Endothelial cell (in vitro differentiated cells): ENCODE results near the gene SORCS2. TPM values are rescaled to one million over a fixed set of nuclear protein-coding genes. Genes with fewer than 3 reads are reported as not detected.

Experiments
- DNase-seq: peaks from one replicate; pipeline ENCODE4 v3.0.0; 2021; ENCODE audit warnings: low spot score
- H3K27ac Mint-ChIP-seq: one replicate; pipeline ENCODE4 v1.8.0; 2021; ENCODE audit warnings: mixed read lengths, inconsistent platforms; ENCODE audit not compliant: unreplicated experiment
- H3K27me3 Mint-ChIP-seq: one replicate; pipeline ENCODE4 v1.8.0; 2021; ENCODE audit warnings: mild to moderate bottlenecking, moderate library complexity, mixed read lengths, inconsistent platforms; ENCODE audit not compliant: unreplicated experiment
- H3K36me3 Mint-ChIP-seq: one replicate; pipeline ENCODE4 v1.8.0; 2021; ENCODE audit warnings: mild to moderate bottlenecking, low read depth, mixed read lengths, inconsistent platforms; ENCODE audit not compliant: unreplicated experiment
- H3K4me1 Mint-ChIP-seq: one replicate; pipeline ENCODE4 v1.8.0; 2021; ENCODE audit warnings: mild to moderate bottlenecking, mixed read lengths, inconsistent platforms; ENCODE audit not compliant: unreplicated experiment
- H3K4me3 Mint-ChIP-seq: one replicate; pipeline ENCODE4 v1.8.0; 2021; ENCODE audit warnings: mild to moderate bottlenecking, mixed read lengths, inconsistent platforms; ENCODE audit not compliant: unreplicated experiment
- H3K9me3 Mint-ChIP-seq: one replicate; pipeline ENCODE4 v1.8.0; 2021; ENCODE audit warnings: mixed read lengths, inconsistent platforms; ENCODE audit not compliant: unreplicated experiment
- CTCF ChIP-seq: fragments of 200-600 bp; sonication (generic); IDR thresholded peaks from one replicate; pipeline ENCODE4 v1.5.0; 2021; ENCODE audit warnings: antibody characterized with exemption; ENCODE audit not compliant: unreplicated experiment
- total RNA-seq: library from RNA; stranded (reverse); fragmentation: NEBNext Ultra II Directional; extraction: Animal tissue kit (Norgen Biotek cat#: 25700); gene quantifications from one replicate; pipeline ENCODE4 v1.2.1, GENCODE V29; 2021; ENCODE audit not compliant: unreplicated experiment

Gene SORCS2
- total RNA-seq, 1 donor from 2014 or later: 1.3 TPM

GRCh38 chr4:7353046-7353790 lies 160.9 kb downstream of the SORCS2 start:
- H3K27ac Mint-ChIP-seq: no peak overlapping the region
- no peak overlapping the region for H3K4me3 Mint-ChIP-seq
- no peaks in the 10 kb centered on the region for H3K36me3 Mint-ChIP-seq
- peaks cover 3% of the 10 kb centered on the region for H3K27me3 Mint-ChIP-seq
- H3K9me3 Mint-ChIP-seq: no peaks in the 10 kb centered on the region
- TF ChIP-seq CTCF: no peak
- no peak for DNase-seq
- H3K4me1 Mint-ChIP-seq: no peaks in the 10 kb centered on the region

GRCh38 chr4:7353846-7354610 lies 161.7 kb downstream of the SORCS2 start:
- Mint-ChIP-seq H3K4me1 (no peaks in the 10 kb centered on the region), H3K27ac (no peak overlapping the region), H3K9me3 (no peaks in the 10 kb centered on the region), H3K4me3 (no peak overlapping the region), H3K27me3 (peaks cover 3% of the 10 kb centered on the region), H3K36me3 (no peaks in the 10 kb centered on the region)
- no peak for DNase-seq
- TF ChIP-seq CTCF: no peak

- Mint-ChIP-seq H3K36me3 (no peaks in the 10 kb centered on the region), H3K4me3 (no peak overlapping the region)
These were observed 162.6 kb downstream of the SORCS2 start for GRCh38 chr4:7354927-7355326.

GRCh38 chr4:7355795-7356194 lies 163.5 kb downstream of the SORCS2 start:
- Mint-ChIP-seq H3K4me1 (no peaks in the 10 kb centered on the region), H3K36me3 (no peaks in the 10 kb centered on the region), H3K27ac (no peak overlapping the region), H3K9me3 (no peaks in the 10 kb centered on the region), H3K4me3 (no peak overlapping the region), H3K27me3 (peaks cover 3% of the 10 kb centered on the region)
- TF ChIP-seq CTCF: no peak
- DNase-seq: no peak

More at GRCh38 chr4:7354927-7355326, 162.6 kb downstream of the SORCS2 start:
- Mint-ChIP-seq H3K4me1 (no peaks in the 10 kb centered on the region), H3K27me3 (peaks cover 3% of the 10 kb centered on the region), H3K27ac (no peak overlapping the region), H3K9me3 (no peaks in the 10 kb centered on the region)
- no peak for DNase-seq
- no peak for TF ChIP-seq CTCF
